Keratinocyte (primary cell): ENCODE measurements around the gene NUDT9. TPM values are rescaled to one million over a fixed set of nuclear protein-coding genes. Genes with fewer than 3 reads are reported as not detected.
"Not testable (repeated sequence)": the region's sequence is repeated elsewhere in the genome, so short reads cannot be mapped to it uniquely, and the experiment has no call there.

ENCODE experiments used
- DNase-seq: peaks from one replicate; pipeline ENCODE4 v3.0.0-alpha.2; 2011; ENCODE audit warnings: low read depth, missing footprints, low spot score
- FAIRE-seq: peaks from 2 replicates; lab custom pipeline; 2011; peaks lifted over from hg19 to GRCh38; lab: Jason Lieb, UNC
- H2AFZ ChIP-seq: 2 replicates; pipeline ENCODE4 v1.6.0; 2012; ENCODE audit warnings: low read length, control low read depth, inconsistent platforms; ENCODE audit not compliant: control insufficient read depth
- H3K27ac ChIP-seq: 2 replicates; pipeline ENCODE4 v1.5.1; 2011; ENCODE audit warnings: low read length; ENCODE audit not compliant: control insufficient read depth, insufficient read depth
- H3K27me3 ChIP-seq: 3 replicates; pipeline ENCODE4 v1.6.0; 2011; ENCODE audit warnings: low read length; ENCODE audit not compliant: control insufficient read depth, insufficient read depth; ENCODE audit errors: extremely low read depth
- H3K36me3 ChIP-seq, 2 experiments: 2 replicates in 1 of 2; 3 replicates in 1 of 2; pipeline ENCODE4 v1.5.1; 2011; ENCODE audit warnings: low read length in 2 of 2, mild to moderate bottlenecking in 1 of 2; ENCODE audit not compliant: control insufficient read depth in 2 of 2, insufficient read depth in 2 of 2; ENCODE audit errors: extremely low read depth in 1 of 2
- H3K4me1 ChIP-seq: 3 replicates; pipeline ENCODE4 v1.5.1; 2011; ENCODE audit warnings: low read length; ENCODE audit not compliant: control insufficient read depth, insufficient read depth; ENCODE audit errors: extremely low read depth
- H3K4me2 ChIP-seq: 3 replicates; pipeline ENCODE4 v1.6.0; 2011; ENCODE audit warnings: low read depth, low read length; ENCODE audit not compliant: control insufficient read depth, insufficient read depth; ENCODE audit errors: extremely low read depth
- H3K4me3 ChIP-seq, 3 experiments: fragments of 200-600 bp in 1 of 3; sonication (generic) in 1 of 3; 2 replicates in 2 of 3; 3 replicates in 1 of 3; pipeline ENCODE4 v1.5.1; 2011 to 2016; ENCODE audit warnings: low read length in 3 of 3, mild to moderate bottlenecking in 3 of 3, control low read depth in 2 of 3, inconsistent platforms in 1 of 3, low read depth in 1 of 3, mixed read lengths in 1 of 3, mixed run types in 1 of 3, moderate library complexity in 1 of 3; ENCODE audit not compliant: control insufficient read depth in 2 of 3, insufficient read depth in 2 of 3; ENCODE audit errors: extremely low read depth in 1 of 3
- H3K79me2 ChIP-seq: 2 replicates; pipeline ENCODE4 v1.6.0; 2012; ENCODE audit warnings: low read length; ENCODE audit not compliant: control insufficient read depth, insufficient read depth
- H3K9ac ChIP-seq: 3 replicates; pipeline ENCODE4 v1.6.0; 2011; ENCODE audit warnings: low read length; ENCODE audit not compliant: control insufficient read depth, insufficient read depth; ENCODE audit errors: extremely low read depth
- H3K9me1 ChIP-seq: 3 replicates; pipeline ENCODE4 v1.6.0; 2011; ENCODE audit warnings: low read length; ENCODE audit not compliant: control insufficient read depth, insufficient read depth; ENCODE audit errors: extremely low read depth
- H3K9me3 ChIP-seq: 2 replicates; pipeline ENCODE4 v1.5.1; 2012; ENCODE audit warnings: low read depth, low read length; ENCODE audit not compliant: control insufficient read depth
- H4K20me1 ChIP-seq: 3 replicates; pipeline ENCODE4 v1.6.0; 2011; ENCODE audit warnings: low read length; ENCODE audit not compliant: control insufficient read depth, insufficient read depth; ENCODE audit errors: extremely low read depth
- CTCF ChIP-seq, 3 experiments: IDR thresholded peaks in 1 of 3; conservative IDR thresholded peaks in 1 of 3; optimal IDR thresholded peaks in 1 of 3; 2 replicates in 2 of 3; 3 replicates in 1 of 3; pipeline versions ENCODE3 to v1.5.1; 2011; ENCODE audit warnings: low read length in 3 of 3, mild to moderate bottlenecking in 3 of 3, moderate library complexity in 2 of 3, control low read depth in 1 of 3, inconsistent platforms in 1 of 3; ENCODE audit not compliant: insufficient read depth in 2 of 3; ENCODE audit errors: extremely low read depth in 1 of 3
- EZH2 ChIP-seq: IDR thresholded peaks from one replicate; pipeline ENCODE4 v1.6.1; 2012; ENCODE audit warnings: inconsistent platforms, mild to moderate bottlenecking, low read length, moderate library complexity
- dilution Hi-C: fragments of 300-500 bp; cut with MboI; formaldehyde crosslinking; loops from one replicate; pipeline ENCODE4 v1.7.0; 2020; ENCODE audit warnings: low sequenced_read_pairs; ENCODE audit not compliant: extremely low pct_ligation_motif_present
- polyA plus RNA-seq, 5 experiments: library from polyadenylated mRNA; depleted of rRNA in 3 of 5; stranded (reverse) in 3 of 5; stranded (forward) in 1 of 5; unstranded in 1 of 5; fragments of >200 nt; gene quantifications; 1 replicate in 1 of 5; 2 replicates in 3 of 5; 3 replicates in 1 of 5; pipeline versions ENCODE4 v1.2.1 to v1.2.3, GENCODE V29; 2011 to 2012; ENCODE audit warnings: missing spikeins in 2 of 5, low read depth in 1 of 5, low replicate concordance in 1 of 5

NUDT9 gene
- polyA plus RNA-seq, 1 donor (not counting 4 experiments of a cell fraction or from before 2014, with no cell fraction given): 28.5 TPM

GRCh38 chr4:87377816-87378215 lies 44.6 kb upstream of the NUDT9 start:
- H4K20me1 ChIP-seq: no peaks in the 10 kb centered on the region
- no peak for DNase-seq
- no peak overlapping the region for H3K9ac ChIP-seq
- dilution Hi-C loops: no loop called here
- H3K27ac ChIP-seq: no peak overlapping the region
- H2AFZ ChIP-seq: no peak overlapping the region
- H3K36me3 ChIP-seq: no peaks in the 10 kb centered on the region
- no peaks in the 10 kb centered on the region for H3K9me1 ChIP-seq
- H3K27me3 ChIP-seq: no peaks in the 10 kb centered on the region
- no peaks in the 10 kb centered on the region for H3K79me2 ChIP-seq
- FAIRE-seq: no peak
- no peak overlapping the region for H3K4me2 ChIP-seq
- no peaks in the 10 kb centered on the region for H3K9me3 ChIP-seq
- H3K4me1 ChIP-seq: no peaks in the 10 kb centered on the region
- H3K4me3 ChIP-seq: no peak overlapping the region
- TF ChIP-seq EZH2: no peak

- Histone ChIP-seq H3K4me3 (no peak overlapping the region), H3K79me2 (no peaks in the 10 kb centered on the region), H3K9me3 (no peaks in the 10 kb centered on the region), H3K4me1 (no peaks in the 10 kb centered on the region), H3K27ac (no peak overlapping the region), H2AFZ (no peak overlapping the region), H3K36me3 (no peaks in the 10 kb centered on the region), H3K4me2 (no peak overlapping the region), H3K27me3 (no peaks in the 10 kb centered on the region), H3K9me1 (no peaks in the 10 kb centered on the region), H4K20me1 (no peaks in the 10 kb centered on the region), H3K9ac (no peak overlapping the region)
- DNase-seq: no peak
- FAIRE-seq: no peak
- TF ChIP-seq EZH2 (no peak), CTCF (optimal IDR thresholded peaks at IDR 0.05 in 1 of 3, IDR thresholded peaks at IDR 0.05 in 1 of 3, conservative IDR thresholded peaks at IDR 0.05 in 1 of 3; ENCODE audit: extremely low read depth in 1 of 3, insufficient read depth in 2 of 3, low read length in 3 of 3) (no peak)
- dilution Hi-C loops: no loop called here
Measured at GRCh38 chr4:87382116-87382515, 40.3 kb upstream of the NUDT9 start.

GRCh38 chr4:87382931-87383330 lies 39.4 kb upstream of the NUDT9 start:
- no peak overlapping the region for H2AFZ ChIP-seq
- no peak for FAIRE-seq
- dilution Hi-C loops: no loop called here
- no peaks in the 10 kb centered on the region for H3K27me3 ChIP-seq
- H3K36me3 ChIP-seq: no peaks in the 10 kb centered on the region
- no peaks in the 10 kb centered on the region for H3K79me2 ChIP-seq
- no peaks in the 10 kb centered on the region for H3K9me1 ChIP-seq
- H3K9me3 ChIP-seq: no peaks in the 10 kb centered on the region
- H3K27ac ChIP-seq: no peak overlapping the region
- H3K4me3 ChIP-seq: no peak overlapping the region
- H3K4me2 ChIP-seq: no peak overlapping the region
- H3K9ac ChIP-seq: no peak overlapping the region
- TF ChIP-seq CTCF (optimal IDR thresholded peaks at IDR 0.05 in 1 of 3, IDR thresholded peaks at IDR 0.05 in 1 of 3, conservative IDR thresholded peaks at IDR 0.05 in 1 of 3; ENCODE audit: extremely low read depth in 1 of 3, insufficient read depth in 2 of 3, low read length in 3 of 3) (no peak), EZH2 (no peak)
- DNase-seq: no peak
- H4K20me1 ChIP-seq: no peaks in the 10 kb centered on the region
- no peaks in the 10 kb centered on the region for H3K4me1 ChIP-seq

GRCh38 chr4:87384466-87385132 lies 37.8 kb upstream of the NUDT9 start:
- H2AFZ ChIP-seq, H4K20me1 ChIP-seq, H3K9me3 ChIP-seq, H3K4me3 ChIP-seq, H3K9me1 ChIP-seq, H3K27me3 ChIP-seq, FAIRE-seq, H3K4me2 ChIP-seq, H3K79me2 ChIP-seq, H3K9ac ChIP-seq, H3K27ac ChIP-seq, H3K36me3 ChIP-seq, H3K4me1 ChIP-seq, DNase-seq, dilution Hi-C loops: not testable (repeated sequence)
